ENCODE results near the gene SAPCD2.
"Not testable (repeated sequence)": the region's sequence is repeated elsewhere in the genome, so short reads cannot be mapped to it uniquely, and the experiment has no call there.

SAPCD2 gene

DNA sequence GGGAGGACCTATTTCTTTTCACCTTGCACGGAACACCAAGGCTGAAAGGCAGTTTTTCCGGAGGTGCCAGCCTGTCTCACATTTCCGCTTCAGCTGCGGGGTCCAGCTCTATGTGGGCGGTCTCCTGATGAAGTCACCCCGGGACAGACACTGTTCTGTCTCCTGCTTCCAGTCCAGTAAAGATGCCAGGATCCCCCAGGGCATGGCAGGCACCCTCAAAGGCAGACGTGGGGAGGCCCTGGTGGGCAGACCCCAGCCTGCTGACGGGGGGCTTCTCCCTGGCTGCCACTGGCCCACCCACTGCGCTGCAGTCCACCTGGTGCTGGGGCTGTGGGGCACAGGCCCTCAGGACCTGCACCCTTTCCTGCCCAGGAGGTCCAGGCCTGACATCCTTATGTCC lies 7.6 kb downstream of the SAPCD2 start:
- not testable (repeated sequence) for DNase-seq

DNA sequence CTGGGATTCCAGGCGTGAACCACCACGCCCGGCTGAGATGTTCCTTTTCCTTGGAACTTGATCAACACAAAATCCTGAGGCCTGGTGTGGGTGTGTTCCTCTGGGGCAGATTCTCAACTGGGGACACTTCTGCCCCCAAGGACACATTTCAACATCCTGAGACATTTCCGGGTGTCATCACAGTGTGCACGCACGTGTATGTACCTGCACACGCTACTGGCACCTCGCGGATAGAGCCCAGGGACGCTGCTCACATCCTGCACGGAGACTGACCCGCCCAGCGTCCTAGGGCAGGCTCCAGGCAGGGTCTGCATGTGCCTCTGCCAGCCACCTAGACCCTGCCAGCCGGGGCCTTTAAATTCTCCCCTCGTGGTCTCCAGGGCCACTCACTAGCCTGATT lies 8.0 kb downstream of the SAPCD2 start:
- no peak for DNase-seq

DNA sequence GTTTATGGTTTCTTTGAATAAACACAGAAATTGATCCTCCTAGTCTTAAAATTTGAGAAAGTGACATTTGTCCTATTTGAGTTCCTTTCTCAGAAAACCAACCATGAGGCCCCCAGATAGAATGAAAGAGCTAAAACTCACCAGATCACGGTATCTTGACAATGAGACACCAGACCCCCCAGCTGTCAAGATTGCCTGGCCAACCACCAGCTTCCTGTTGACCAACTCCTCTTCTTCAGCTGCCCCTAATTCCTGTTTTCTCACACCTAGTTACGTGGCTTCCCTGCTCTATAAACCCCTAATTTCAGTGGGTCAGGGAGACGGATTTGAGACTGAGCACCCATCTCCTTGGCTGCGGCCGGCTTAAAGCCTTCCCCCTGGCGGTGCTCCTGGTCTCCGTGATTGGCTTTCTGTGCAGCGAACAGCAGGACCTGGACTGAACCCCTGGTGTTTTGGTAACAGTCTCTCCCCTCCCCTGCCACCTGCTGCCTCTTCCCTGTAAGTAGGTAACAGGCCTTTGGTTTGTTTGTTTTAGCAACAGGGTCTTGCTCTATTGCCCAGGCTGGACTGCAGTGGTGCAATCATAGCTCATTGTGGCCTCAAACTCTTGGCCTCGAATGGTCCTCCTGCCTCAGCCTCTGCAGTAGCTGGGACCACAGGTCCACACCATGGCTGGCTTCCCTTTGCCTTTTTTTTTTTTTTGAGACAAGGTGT lies 11.7 kb downstream of the SAPCD2 start:
- DNase-seq: no peak

DNA sequence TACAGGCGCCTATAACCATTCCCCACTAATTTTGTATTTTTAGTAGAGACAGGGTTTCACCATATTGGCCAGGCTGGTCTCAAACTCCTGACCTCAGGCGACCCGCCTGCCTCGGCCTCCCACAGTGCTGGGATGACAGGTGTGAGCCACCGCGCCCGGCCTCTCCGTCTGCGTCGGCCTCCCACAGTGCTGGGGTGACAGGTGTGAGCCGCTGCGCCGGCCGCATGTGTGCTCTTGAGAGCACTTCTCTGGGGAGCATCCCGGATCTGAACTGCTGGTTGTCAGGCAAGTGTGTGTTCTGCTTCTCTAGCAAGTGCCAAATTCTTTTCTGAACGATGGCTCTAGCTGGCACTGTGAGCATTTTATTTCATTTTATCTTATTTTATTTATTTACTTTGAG lies 12.8 kb downstream of the SAPCD2 start:
- no peak for DNase-seq

DNA sequence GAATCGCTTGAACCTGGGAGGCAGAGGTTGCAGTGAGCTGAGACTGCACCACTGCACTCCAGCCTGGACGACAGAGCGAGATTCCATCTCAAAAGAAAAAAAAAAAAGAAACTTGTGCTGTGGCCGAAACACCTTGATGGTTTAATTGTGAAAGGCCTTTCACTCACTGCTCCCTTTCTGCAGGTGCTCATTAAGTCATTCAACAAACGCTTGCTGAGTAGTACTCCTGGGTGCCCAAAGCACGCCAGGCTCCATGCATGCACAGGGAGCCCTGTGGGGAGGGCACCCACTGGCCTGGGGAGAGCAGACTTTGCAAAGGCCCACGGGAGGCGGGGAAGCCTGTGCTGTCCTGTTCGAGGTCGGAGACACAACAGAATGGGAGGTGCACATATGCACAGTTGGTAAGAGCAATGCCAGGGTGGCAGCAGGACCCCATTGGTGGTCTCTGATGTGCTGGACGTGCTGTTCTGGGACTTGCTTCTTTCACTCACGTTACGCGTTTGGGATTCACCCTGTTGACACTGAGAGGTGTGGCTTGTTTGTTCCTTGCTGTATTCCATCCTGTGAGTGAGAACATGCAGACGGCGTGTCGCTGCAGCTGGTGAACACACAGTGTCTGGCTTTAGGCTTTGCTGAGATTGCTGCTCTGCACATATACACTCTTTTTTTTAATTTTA lies 13.5 kb downstream of the SAPCD2 start:
- no peak for DNase-seq

DNA sequence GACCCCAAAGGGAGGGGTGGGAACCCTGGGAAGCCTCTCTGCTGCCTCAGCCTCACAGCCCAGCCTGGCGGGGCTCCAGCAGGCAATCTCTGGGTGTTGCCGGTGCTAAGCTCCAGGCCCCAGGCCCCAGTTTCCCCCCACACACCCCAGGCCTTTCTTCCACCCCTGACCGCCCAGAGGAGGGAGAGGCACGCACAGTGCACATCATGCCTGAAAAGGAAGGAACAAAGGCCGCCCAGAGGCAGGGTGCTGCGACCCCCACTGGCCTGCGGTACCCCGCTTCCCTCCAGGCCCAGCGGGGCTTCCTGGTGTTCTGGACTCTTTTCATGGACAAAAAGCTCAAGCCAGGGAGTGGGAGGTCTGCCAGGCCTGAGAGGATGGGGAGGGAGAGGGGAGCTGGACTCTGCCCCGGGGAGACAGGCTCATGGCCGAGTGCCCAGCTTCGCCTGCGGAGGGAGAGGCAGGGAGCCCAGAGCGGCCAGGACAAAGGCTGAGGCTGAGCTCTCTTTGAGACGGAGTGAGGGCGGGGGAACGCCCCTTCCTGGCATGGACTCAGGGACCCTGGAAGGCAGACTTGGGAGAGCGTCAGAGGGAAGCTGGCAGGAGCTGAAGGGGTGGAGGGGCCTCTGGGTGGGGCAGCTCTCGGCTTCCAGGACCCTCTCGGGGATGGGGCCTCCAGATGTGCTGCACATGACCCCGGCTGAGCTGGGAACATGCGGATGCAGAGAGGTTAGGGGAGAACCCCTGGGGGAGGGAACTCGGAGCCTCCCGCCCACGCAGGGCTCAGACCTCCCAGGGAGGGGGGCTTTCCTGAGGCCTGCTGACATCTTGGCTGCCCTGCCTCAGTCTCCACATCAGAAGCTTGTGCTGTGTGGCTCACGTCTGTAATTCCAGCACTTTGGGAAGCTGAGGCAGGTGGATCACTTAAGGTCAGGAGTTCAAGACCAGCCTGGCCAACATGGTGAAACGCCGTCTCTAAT lies 14.7 kb downstream of the SAPCD2 start:
- DNase-seq: no peak

DNA sequence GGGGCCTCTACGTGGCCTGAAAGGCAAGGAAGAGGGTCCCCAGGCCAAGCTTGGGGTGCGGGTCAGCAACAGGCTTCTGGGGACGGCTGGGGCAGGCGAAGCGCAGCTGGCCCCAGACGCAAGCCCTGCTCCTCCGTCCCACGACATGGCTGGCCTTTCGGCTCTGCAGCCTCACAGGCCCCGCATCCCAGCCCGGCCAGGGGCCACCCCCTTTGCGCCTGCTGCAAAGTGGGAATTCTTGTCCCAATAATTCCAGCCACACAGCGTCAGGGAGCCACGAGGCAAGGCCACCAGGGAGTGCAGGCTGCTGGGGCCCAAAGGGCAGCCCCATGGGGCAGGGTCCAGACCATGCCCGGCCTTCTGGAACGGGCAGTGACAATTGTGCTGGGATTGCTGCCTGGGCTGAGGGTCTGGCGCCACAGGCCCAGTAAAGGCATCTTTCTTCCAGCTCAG lies 15.4 kb downstream of the SAPCD2 start:
- DNase-seq: no peak

DNA sequence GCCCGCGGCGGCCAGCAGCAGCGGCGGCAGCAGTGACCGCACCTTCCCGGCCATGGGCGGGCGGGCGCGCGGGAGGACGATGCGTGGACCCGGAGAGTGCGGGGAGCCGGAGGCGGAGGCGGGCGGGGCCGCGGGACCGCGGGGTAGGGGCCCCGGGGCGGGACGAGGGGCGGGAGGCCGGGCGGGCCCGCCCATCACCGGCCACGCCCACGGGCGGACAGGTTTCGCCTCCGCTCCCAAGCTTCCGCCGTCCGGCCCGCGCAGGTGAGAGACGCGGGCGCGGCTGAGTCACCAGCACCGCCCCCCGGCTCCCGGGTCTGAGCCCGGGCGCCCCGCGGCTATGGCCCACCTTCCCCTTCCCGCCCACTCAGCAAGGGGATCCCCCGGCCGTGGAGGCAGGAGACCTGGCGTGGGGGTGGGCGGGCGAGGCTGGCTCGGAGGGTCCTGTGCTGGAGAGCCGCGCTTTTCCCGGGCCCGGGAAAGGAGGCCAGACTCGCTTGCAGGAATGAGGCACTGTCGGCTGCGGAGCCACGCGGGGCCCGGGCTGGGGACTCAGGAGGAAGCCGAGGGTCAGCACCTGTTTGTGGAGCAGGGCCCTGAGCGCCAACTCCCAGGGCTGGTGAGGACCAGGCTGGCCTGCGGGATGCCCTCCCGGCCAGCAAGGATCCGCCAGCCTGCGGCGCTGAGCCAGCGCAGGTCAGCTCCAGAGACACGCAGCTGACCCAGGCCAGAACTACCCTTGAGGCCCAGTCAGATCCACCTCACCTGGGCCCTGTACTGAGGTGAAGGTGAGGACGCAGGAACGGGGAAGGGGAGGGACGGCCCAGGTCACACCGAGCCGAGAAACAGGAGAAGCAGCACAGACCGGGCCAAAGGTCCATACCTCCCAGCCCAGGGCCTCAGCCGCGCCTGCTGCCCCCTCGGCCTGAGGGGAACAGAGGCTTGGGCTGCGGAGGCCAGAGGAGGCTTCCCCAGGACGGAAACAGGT lies 16.1 kb downstream of the SAPCD2 start, which contains the start of gene ENTPD2:
Gene ENTPD2 (minus strand): TSS at position 118 of the 988 bp plus-strand sequence. CDS start 64 bp downstream, at position 54.
- DNase-seq: no peak

DNA sequence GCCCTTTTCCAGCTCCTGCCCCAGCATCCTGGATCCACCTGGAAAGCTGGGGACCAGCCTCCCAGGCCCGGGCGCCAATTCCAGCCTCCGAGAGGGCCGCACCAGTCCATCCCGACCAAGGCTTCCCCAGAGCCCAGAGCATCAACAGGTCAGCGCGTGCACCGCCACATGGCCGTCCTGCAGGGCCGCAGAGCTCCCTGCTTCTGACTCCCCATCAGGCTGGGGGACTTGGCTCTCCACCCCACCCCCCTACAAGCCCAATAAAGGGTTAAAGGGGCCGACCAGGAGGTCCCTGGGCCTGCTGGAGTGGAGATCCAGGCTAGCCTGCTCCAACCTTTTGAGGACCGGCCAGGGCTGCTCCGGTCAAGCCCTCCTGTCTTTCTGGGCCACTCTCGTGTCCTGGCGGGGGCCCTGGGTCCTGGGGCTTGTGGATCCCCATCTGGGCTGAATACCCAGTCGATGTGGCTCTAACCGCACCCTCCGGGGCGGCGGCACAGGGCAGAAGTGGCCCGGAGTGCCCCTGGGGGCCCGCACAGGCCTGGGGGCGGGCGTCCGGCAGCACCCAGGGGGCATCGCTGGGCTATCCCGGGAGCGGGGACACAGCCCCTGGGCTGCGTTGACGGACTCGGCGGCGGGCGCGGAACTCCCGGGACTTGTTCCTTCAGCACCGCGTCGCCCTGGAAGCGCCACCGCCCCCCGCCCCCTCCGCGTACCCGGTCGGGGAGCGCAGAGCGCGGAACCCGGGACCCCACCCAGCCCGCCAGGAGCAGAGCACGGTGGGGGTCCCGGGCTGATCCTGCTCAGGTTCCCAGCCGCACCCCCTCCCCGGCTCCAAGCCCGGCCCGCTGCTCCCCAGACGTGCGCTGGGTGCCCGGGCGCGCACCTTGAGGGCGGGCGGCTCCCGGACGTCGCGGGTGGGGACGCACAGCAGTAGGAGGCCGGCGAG lies 17.1 kb downstream of the SAPCD2 start:
- no peak for DNase-seq

DNA sequence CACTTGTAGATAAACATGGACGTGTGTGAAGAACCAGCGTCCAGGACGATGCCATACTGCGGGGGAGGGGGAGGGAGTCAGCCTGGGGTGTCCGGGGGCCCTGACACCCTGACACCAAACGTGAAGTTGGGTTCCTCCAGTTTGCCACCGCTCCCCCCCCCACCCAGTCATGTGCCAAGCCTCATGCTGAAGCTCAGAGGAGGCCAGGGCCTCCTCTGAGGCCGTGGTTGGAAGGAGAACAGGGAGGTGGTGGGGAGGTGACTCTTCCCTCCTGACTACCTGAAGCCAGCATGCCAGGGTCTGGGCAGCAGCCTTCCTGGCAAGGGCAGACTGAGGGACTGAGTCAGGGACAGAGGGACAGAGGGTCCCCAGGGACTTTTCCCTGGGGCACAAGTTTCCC lies 18.1 kb downstream of the SAPCD2 start:
- DNase-seq: no peak

DNA sequence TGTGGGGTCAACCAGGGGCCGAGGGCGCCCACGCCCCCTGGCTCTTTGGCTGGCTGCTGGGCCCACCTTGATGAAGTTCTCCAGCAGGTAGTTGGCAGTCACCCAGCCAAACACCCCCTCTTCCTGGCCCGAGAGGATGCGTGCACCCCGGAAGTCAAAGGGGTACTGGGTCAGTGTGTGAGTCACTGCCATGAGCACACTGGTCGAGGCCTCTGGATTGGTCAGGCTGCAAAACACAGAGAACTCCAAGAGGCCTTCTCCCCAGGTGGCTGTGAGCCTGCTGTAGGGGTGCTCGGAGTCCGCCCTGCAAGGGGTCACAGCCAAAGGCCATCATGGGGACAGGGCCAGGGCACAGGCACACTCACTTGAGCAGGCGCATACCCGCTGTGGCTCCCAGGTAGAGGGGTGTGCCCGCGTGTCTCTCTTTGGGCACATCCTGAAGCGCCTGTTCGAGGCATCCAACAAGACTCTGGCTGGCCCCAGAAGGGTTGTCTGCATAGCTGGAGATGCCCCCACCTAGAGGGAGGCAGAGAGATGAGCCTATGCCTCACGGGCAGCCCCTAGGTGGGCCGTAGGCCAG lies 19.1 kb downstream of the SAPCD2 start:
- DNase-seq: no peak

DNA sequence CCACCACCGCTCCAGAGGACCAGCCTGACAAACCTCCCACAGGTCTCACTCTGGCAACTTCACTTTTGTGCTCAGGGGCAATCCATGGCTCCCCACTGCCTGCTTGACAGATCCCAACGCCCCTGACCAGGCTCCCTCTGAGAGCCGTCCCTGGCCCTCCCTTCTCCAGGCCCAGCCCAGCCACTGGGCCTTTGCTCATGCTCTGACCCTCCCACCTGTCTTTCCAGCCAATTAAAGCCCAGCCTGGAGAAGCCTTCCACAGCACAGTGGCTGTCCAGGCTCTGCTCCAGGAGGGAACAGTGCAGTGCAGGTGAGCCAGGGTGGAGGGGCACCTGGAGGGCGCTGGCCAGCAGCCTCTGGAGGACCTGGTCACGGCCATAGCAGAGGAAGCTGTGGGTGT lies 19.8 kb downstream of the SAPCD2 start:
- DNase-seq: no peak

DNA sequence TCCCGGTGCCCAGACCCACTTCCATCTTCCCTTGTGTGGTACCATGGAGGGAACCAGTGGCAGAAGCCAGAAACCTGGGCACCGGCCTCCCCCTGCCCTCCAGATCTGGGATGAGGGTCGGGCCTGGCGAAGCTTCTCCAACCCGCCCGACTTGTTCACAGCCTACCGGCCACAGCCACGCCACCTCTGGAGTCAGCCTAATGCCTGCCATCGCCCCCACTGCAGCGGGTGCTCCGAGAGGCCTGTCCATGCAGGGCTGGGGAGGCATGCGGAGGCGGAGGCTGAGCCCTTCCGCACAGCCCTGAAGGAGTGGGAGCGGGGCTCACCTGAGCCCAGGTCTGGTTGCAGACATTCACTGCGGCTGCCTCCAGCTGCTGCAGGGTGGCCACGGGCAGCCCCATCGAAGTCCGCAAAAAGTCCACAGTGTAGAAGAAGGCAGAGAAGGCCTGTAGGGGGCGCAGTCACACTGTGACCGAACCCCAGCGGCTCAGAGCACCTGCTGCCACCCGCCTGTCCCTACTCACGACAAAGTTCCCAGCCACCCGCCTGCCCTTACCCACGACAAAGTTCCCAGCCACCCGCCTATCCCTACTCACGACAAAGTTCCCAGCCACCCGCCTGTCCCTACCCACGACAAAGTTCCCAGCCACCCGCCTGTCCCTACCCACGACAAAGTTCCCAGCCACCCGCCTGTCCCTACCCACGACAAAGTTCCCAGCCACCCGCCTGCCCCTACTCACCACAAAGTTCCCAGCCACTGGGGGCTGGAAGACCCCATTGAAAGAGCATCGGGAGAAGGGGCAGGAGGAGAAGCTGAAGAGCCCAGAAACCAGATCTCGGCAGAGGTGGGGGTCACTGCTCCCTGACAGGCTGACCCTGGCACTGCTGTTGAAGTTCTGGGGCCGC lies 20.6 kb downstream of the SAPCD2 start:
- no peak for DNase-seq

DNA sequence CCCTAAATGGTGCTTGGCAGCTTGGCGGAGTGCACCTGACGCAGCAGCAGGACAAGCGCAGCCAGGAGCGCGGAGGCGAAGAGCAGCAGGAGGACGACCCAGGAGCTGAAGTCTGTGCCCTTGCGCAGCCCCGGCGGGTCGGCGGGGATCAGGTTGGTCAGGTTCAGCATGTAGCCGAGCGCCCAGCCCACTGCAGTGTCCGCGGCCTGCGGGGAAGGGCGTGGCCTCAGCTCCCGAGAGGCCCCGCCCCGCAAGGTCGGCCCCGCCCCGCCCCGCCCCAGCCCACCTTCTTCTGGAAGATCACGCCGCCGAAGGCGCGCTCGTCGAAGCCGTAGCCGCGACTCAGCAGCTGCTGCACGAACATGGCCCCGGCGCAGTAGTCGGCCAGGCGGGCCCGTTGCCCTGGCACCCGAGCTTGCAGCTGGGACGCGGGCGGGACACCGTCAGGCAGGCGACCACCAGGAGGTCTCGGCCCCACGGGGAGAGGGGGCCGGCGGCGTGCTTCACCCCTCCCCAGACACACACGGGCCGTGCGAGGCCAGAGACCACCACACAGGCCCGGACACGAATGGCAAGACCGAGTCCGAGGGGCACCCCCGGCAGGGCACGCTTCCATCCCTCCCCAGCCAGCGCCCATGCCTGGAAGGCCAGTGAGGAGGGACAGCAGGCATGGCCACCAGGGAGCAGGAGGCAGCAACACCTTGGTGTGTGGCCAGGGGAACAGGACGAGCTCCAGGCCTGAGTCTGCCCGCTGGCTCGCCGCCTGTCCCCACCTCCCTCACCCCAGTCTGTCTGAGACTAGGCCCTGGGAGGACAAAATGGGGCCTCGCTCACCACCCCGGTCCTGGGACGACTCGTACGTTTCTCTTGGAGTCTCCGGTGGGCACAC lies 21.5 kb downstream of the SAPCD2 start:
- DNase-seq: no peak

DNA sequence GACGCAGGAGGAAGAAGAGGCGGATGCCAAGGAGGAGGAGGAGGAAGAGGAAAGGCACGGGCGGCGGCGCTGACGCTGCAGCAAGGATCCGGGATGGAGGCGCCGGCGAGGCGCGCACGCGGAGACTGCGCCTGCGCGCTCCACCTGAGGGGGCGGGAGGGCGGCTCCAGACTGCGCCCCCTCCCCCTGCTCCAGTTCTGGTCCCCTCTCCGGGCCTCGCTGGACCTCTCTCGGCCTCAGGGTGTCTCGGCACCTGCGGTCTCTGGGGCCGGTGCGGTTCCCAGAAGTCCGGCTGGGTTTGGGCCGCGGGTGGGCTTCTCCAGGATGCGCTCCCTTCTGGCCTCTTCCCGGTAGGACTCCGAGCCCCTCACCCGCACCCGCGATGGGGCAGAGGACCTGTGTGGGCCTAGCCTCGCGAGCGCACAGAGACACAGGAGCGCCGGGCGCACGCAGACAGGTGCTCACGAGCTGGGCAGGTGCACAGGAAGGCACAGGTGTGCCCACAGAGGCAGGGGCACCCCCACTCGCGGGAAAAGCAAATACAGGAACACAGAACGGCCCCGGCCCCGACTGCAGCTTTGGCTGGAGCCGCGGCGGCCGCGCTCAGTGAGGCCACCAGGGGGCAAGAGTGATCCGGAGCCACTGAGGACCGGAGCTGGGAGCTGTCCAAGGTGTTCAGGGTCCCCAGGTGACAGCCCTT lies 24.1 kb downstream of the SAPCD2 start, which contains the start of gene NPDC1:
Gene NPDC1 (minus strand): TSS at position 90 of the 700 bp plus-strand sequence. CDS start 188 bp downstream, outside the sequence.
- DNase-seq: no peak

DNA sequence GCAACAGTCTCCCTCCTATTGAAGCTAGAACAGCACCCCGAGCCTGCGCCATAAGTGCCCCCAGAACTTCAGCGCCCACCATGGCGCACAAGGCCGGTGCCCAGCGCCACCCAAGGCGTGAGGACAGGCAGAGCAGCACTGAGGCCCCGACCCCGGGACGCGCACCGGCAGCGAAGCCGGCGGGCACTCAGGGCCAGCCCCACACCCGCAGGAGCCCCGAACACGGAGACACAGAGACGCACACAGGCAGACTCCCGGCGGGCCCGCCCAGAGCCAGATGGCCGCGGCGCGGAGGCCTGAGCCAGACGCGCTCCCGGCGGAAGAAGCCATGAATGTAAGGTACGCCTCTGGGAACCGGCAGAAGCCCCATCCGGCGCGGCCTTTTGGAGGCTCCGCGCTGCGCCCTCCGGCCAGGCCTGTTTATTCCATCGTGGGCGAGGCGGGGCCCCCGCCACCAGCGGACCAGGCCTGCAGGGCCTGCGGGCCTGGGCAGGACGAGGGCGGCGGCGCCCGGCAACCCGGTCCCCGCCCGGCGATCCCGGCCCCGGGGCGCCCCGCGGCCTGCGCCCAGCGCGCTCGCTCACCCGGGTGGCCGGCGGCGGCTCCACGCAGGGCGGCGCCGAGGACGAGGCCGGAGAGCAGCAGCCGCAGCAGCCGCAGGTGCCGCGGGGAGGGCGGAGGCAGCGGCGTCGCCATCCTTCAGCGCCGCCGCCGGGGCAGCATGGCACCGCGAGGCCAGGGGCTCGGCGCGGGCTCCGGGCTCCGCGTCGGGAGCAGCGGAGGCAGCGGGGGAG lies 24.9 kb downstream of the SAPCD2 start:
- DNase-seq: no peak
